ENCODE results near the gene KRTAP5-1. TPM values are rescaled to one million over a fixed set of nuclear protein-coding genes. Genes with fewer than 3 reads are reported as not detected.
"Not testable (repeated sequence)": the region's sequence is repeated elsewhere in the genome, so short reads cannot be mapped to it uniquely, and the experiment has no call there.

KRTAP5-1 gene
- total and polyA plus RNA-seq, 2 experiments from 2014 or later = not detected

DNA sequence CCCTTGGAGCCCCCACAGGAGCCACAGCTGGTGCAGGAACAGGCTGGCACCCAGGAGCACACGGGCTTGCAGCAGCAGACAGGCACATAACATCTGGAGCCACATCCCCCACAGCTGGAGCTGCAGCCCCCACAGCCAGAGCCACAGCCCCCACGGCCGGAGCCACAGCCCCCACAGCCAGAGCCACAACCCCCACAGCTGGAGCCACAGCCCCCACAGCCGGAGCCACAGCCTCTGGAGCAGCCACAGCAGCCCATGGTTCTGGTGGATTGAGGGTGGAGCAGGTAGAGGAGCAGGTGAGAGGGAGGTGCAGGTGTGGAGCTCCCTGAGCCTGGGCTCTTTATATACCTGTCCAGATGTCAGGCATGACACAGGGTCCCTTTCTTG is 12.9 kb upstream of the KRTAP5-1 start, which contains the start of gene KRTAP5-2:
Gene KRTAP5-2 (minus strand): TSS at position 301 of the 387 bp plus-strand sequence. CDS start 44 bp downstream, at position 257.
- H3K9me3 ChIP-seq (ENCODE audit: low read depth) = no peaks in the 10 kb centered on the region
- no peak within 1 kb of the TSS for H3K27ac ChIP-seq
- H3K4me1 ChIP-seq (ENCODE audit: low read depth) = no peaks in the 10 kb centered on the region
- peaks cover 21% of the 10 kb centered on the region for H3K27me3 ChIP-seq
- H3K4me3 ChIP-seq = no peak within 1 kb of the TSS
- DNase-seq (ENCODE audit: low read depth in 1 of 2, low spot score in 1 of 2) = no peak
- H3K36me3 ChIP-seq = no peaks in the 10 kb centered on the region
- TF ChIP-seq CTCF (IDR thresholded peaks at IDR 0.05; ENCODE audit: low read depth, low read length) = no peak

- no peak for DNase-seq (ENCODE audit: low read depth in 1 of 2, low spot score in 1 of 2)
- peaks cover 26% of the 10 kb centered on the region for H3K27me3 ChIP-seq
- H3K9me3 ChIP-seq (ENCODE audit: low read depth) = no peaks in the 10 kb centered on the region
- TF ChIP-seq CTCF (IDR thresholded peaks at IDR 0.05; ENCODE audit: low read depth, low read length) = no peak
- H3K36me3 ChIP-seq = no peaks in the 10 kb centered on the region
- no peak overlapping the region for H3K27ac ChIP-seq
- H3K4me1 ChIP-seq (ENCODE audit: low read depth) = no peaks in the 10 kb centered on the region
- H3K4me3 ChIP-seq = no peak overlapping the region
Observed at GRCh38 chr11:1597331-1597993, 12.4 kb upstream of the KRTAP5-1 start.

GRCh38 chr11:1596576-1597121 is 11.6 kb upstream of the KRTAP5-1 start:
- peaks cover 33% of the 10 kb centered on the region for H3K27me3 ChIP-seq
- not testable (repeated sequence) for H3K27ac ChIP-seq; H3K9me3 ChIP-seq (ENCODE audit: low read depth); H3K36me3 ChIP-seq; H3K4me3 ChIP-seq; H3K4me1 ChIP-seq (ENCODE audit: low read depth); DNase-seq (ENCODE audit: low read depth in 1 of 2, low spot score in 1 of 2)

DNA sequence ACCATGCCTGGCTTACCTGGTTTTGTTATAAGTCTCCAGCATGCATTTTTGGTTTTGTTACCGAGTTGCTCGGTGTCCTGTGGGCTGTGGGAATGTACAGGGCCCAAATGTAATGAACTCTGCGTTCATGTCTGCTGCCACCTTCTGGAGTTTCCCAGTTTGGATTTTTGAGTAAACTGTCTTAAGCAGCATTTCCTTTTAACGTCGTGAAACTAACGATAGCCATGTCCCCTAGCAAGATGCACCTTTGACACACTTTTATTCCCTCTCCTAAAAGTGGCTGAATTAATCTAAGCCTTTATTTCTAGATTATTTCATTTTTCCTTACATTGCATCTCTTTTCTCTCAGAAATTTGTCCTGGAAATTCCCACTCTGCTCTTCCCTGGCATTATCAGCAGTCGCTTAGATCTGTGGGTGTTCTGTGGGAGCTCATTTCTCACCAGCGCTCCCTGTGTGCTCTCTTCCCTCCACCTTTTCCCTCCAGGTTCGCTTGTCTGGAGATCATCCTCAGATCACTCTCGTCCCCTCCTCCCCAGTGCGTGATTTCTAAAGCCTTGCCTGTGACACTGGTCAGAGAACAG is 11.0 kb upstream of the KRTAP5-1 start:
- H3K9me3 ChIP-seq (ENCODE audit: low read depth); H3K4me3 ChIP-seq: not testable (repeated sequence)

GRCh38 chr11:1592628-1593027 is 7.5 kb upstream of the KRTAP5-1 start:
- Histone ChIP-seq H3K9me3 (ENCODE audit: low read depth) (no peaks in the 10 kb centered on the region), H3K36me3 (no peaks in the 10 kb centered on the region), H3K4me3 (no peak overlapping the region), H3K27ac (no peak overlapping the region), H3K27me3 (peaks cover 44% of the 10 kb centered on the region), H3K4me1 (ENCODE audit: low read depth) (no peaks in the 10 kb centered on the region)
- DNase-seq (ENCODE audit: low read depth in 1 of 2, low spot score in 1 of 2) = no peak
- no peak for TF ChIP-seq CTCF (IDR thresholded peaks at IDR 0.05; ENCODE audit: low read depth, low read length)

More for the DNA sequence above, 11.0 kb upstream of the KRTAP5-1 start:
- H3K4me1 ChIP-seq (ENCODE audit: low read depth); H3K27ac ChIP-seq; H3K36me3 ChIP-seq: not testable (repeated sequence)
- peak in 1 of 2 donors; percentile 14 for DNase-seq (ENCODE audit: low read depth in 1 of 2, low spot score in 1 of 2)
- H3K27me3 ChIP-seq = peaks cover 34% of the 10 kb centered on the region

GRCh38 chr11:1589996-1590395 is 4.9 kb upstream of the KRTAP5-1 start:
- TF ChIP-seq CTCF (IDR thresholded peaks at IDR 0.05; ENCODE audit: low read depth, low read length) = no peak
- no peak overlapping the region for H3K4me3 ChIP-seq
- no peaks in the 10 kb centered on the region for H3K4me1 ChIP-seq (ENCODE audit: low read depth)
- no peak overlapping the region for H3K27ac ChIP-seq
- DNase-seq (ENCODE audit: low read depth in 1 of 2, low spot score in 1 of 2) = no peak
- H3K27me3 ChIP-seq = peaks cover 59% of the 10 kb centered on the region
- no peaks in the 10 kb centered on the region for H3K9me3 ChIP-seq (ENCODE audit: low read depth)
- H3K36me3 ChIP-seq = no peaks in the 10 kb centered on the region

- H3K36me3 ChIP-seq; H3K4me3 ChIP-seq; DNase-seq (ENCODE audit: low read depth in 1 of 2, low spot score in 1 of 2); H3K9me3 ChIP-seq (ENCODE audit: low read depth); H3K27ac ChIP-seq; H3K4me1 ChIP-seq (ENCODE audit: low read depth): not testable (repeated sequence)
- H3K27me3 ChIP-seq = peaks cover 63% of the 10 kb centered on the region
Observed at GRCh38 chr11:1589191-1589963, 4.3 kb upstream of the KRTAP5-1 start.
